Mesodermal cell (in vitro differentiated cells): ENCODE data around the gene MYO16.

ENCODE experiments used
- H3K27ac ChIP-seq: 2 replicates; pipeline ENCODE4 v1.7.0; 2013; ENCODE audit warnings: mild to moderate bottlenecking, low read depth, low read length, moderate library complexity; ENCODE audit not compliant: severe bottlenecking
- H3K36me3 ChIP-seq: 2 replicates; pipeline ENCODE4 v1.7.1; 2013; ENCODE audit warnings: mild to moderate bottlenecking, low read length, moderate library complexity; ENCODE audit not compliant: control insufficient read depth, insufficient read depth
- H3K4me1 ChIP-seq: one replicate; pipeline ENCODE4 v1.7.1; 2013; ENCODE audit warnings: mild to moderate bottlenecking, low read length; ENCODE audit not compliant: insufficient read depth, control insufficient read depth, poor library complexity, severe bottlenecking
- H3K4me3 ChIP-seq: 2 replicates; pipeline ENCODE4 v1.7.0; 2013; ENCODE audit warnings: low read length, control low read depth, mild to moderate bottlenecking; ENCODE audit not compliant: insufficient read depth, poor library complexity, severe bottlenecking; ENCODE audit errors: extremely low read depth
- H3K9me3 ChIP-seq: 2 replicates; pipeline ENCODE4 v1.7.1; 2013; ENCODE audit warnings: mild to moderate bottlenecking, low read length, moderate library complexity; ENCODE audit not compliant: control insufficient read depth
- WGBS, 2 experiments: methylation state at CpG; one replicate each; pipeline ENCODE4 v1.1.5; 2013; ENCODE audit warnings: missing lambda C conversion rate in 2 of 2; ENCODE audit not compliant: insufficient coverage in 2 of 2; 5-methylcytosine and 5-hydroxymethylcytosine counted together

MYO16 gene

GRCh38 chr13:109000207-109000606 is 370.8 kb downstream of the MYO16 start:
- 67% methylated on average over 1 of the region's 2 CpGs; no CpG with 5 or more reads in 1 of the 2 experiments for WGBS, 2 experiments
- no peak overlapping the region for H3K27ac ChIP-seq
- H3K4me3 ChIP-seq, result no peak overlapping the region
- H3K4me1 ChIP-seq, result no peaks in the 10 kb centered on the region
- no peaks in the 10 kb centered on the region for H3K36me3 ChIP-seq
- no peaks in the 10 kb centered on the region for H3K9me3 ChIP-seq

- Histone ChIP-seq H3K9me3 (no peaks in the 10 kb centered on the region), H3K4me1 (no peaks in the 10 kb centered on the region), H3K27ac (no peak overlapping the region), H3K36me3 (no peaks in the 10 kb centered on the region), H3K4me3 (no peak overlapping the region)
- WGBS, 2 experiments, result no CpG with 5 or more reads among the region's 2 CpGs
These were observed 373.5 kb downstream of the MYO16 start for GRCh38 chr13:109002934-109003333.

- Histone ChIP-seq H3K4me1 (peaks cover 5% of the 10 kb centered on the region), H3K27ac (no peak overlapping the region), H3K36me3 (no peaks in the 10 kb centered on the region), H3K4me3 (no peak overlapping the region), H3K9me3 (no peaks in the 10 kb centered on the region)
- WGBS, 2 experiments, result 89% methylated on average over 1 of the region's 3 CpGs; no CpG with 5 or more reads in 1 of the 2 experiments
These were observed 378.5 kb downstream of the MYO16 start for GRCh38 chr13:109007946-109008345.

GRCh38 chr13:109009756-109010155 is 380.3 kb downstream of the MYO16 start:
- H3K4me1 ChIP-seq, result peaks cover 5% of the 10 kb centered on the region
- 100% methylated on average over 2 of the region's 4 CpGs; no CpG with 5 or more reads in 1 of the 2 experiments for WGBS, 2 experiments
- no peak overlapping the region for H3K27ac ChIP-seq
- no peaks in the 10 kb centered on the region for H3K9me3 ChIP-seq
- no peak overlapping the region for H3K4me3 ChIP-seq
- no peaks in the 10 kb centered on the region for H3K36me3 ChIP-seq

- Histone ChIP-seq H3K4me1 (peaks cover 5% of the 10 kb centered on the region), H3K36me3 (no peaks in the 10 kb centered on the region), H3K27ac (no peak overlapping the region), H3K4me3 (no peak overlapping the region), H3K9me3 (no peaks in the 10 kb centered on the region)
- WGBS, 2 experiments, result 0 to 60% methylated on average over 1 of the region's 1 CpG
These were observed 381.5 kb downstream of the MYO16 start for GRCh38 chr13:109010912-109011311.

- 30 to 65% methylated on average over 2 to 3 of the region's 5 CpGs for WGBS, 2 experiments
- H3K36me3 ChIP-seq, result no peaks in the 10 kb centered on the region
- H3K4me1 ChIP-seq, result peaks cover 5% of the 10 kb centered on the region
- no peak overlapping the region for H3K27ac ChIP-seq
- no peaks in the 10 kb centered on the region for H3K9me3 ChIP-seq
- H3K4me3 ChIP-seq, result no peak overlapping the region
These were observed 382.7 kb downstream of the MYO16 start for GRCh38 chr13:109012115-109012514.

- no peak overlapping the region for H3K4me3 ChIP-seq
- no peaks in the 10 kb centered on the region for H3K36me3 ChIP-seq
- H3K27ac ChIP-seq, result no peak overlapping the region
- no peaks in the 10 kb centered on the region for H3K9me3 ChIP-seq
- WGBS, 2 experiments, result 58 to 78% methylated on average over 1 to 3 of the region's 4 CpGs
- no peaks in the 10 kb centered on the region for H3K4me1 ChIP-seq
These were observed 392.1 kb downstream of the MYO16 start for GRCh38 chr13:109021558-109021957.

- Histone ChIP-seq H3K4me3 (no peak overlapping the region), H3K27ac (no peak overlapping the region), H3K4me1 (no peaks in the 10 kb centered on the region), H3K36me3 (no peaks in the 10 kb centered on the region), H3K9me3 (no peaks in the 10 kb centered on the region)
- WGBS, 2 experiments, result 100% methylated on average over 1 of the region's 1 CpG; no CpG with 5 or more reads in 1 of the 2 experiments
These were observed 395.2 kb downstream of the MYO16 start for GRCh38 chr13:109024611-109025010.

- H3K9me3 ChIP-seq, result no peaks in the 10 kb centered on the region
- 74 to 75% methylated on average over 1 to 3 of the region's 4 CpGs for WGBS, 2 experiments
- H3K4me1 ChIP-seq, result no peaks in the 10 kb centered on the region
- H3K4me3 ChIP-seq, result no peak overlapping the region
- no peak overlapping the region for H3K27ac ChIP-seq
- H3K36me3 ChIP-seq, result no peaks in the 10 kb centered on the region
These were observed 396.9 kb downstream of the MYO16 start for GRCh38 chr13:109026266-109026665.

GRCh38 chr13:109028624-109029023 is 399.2 kb downstream of the MYO16 start:
- 76 to 100% methylated on average over 2 to 4 of the region's 9 CpGs for WGBS, 2 experiments
- no peak overlapping the region for H3K4me3 ChIP-seq
- no peaks in the 10 kb centered on the region for H3K9me3 ChIP-seq
- no peak overlapping the region for H3K27ac ChIP-seq
- no peaks in the 10 kb centered on the region for H3K36me3 ChIP-seq
- H3K4me1 ChIP-seq, result no peaks in the 10 kb centered on the region

- no peaks in the 10 kb centered on the region for H3K9me3 ChIP-seq
- no peak overlapping the region for H3K27ac ChIP-seq
- H3K4me3 ChIP-seq, result no peak overlapping the region
- H3K36me3 ChIP-seq, result no peaks in the 10 kb centered on the region
- WGBS, 2 experiments, result 89 to 91% methylated on average over 7 of the region's 7 CpGs
- no peaks in the 10 kb centered on the region for H3K4me1 ChIP-seq
These were observed 403.7 kb downstream of the MYO16 start for GRCh38 chr13:109033090-109033489.
